Nucleus accumbens (tissue), 56 donors: ENCODE measurements around the gene TMEM140.
"Not testable (repeated sequence)": the region's sequence is repeated elsewhere in the genome, so short reads cannot be mapped to it uniquely, and the experiment has no call there.

Source experiments
- DNase-seq, 56 donors: peaks; one replicate each; lab custom pipeline; 2025; lab: John Stamatoyannopoulos, UW

The TMEM140 gene

GRCh38 chr7:135171581-135172291, 23.9 kb downstream of the TMEM140 start:
- peak in 31 of 56 donors; percentile 12 to 74 (median 37) for DNase-seq

GRCh38 chr7:135173916-135174315, 26.0 kb downstream of the TMEM140 start:
- not testable (repeated sequence) for DNase-seq

- DNase-seq, result no peak
Observed at GRCh38 chr7:135174941-135175340, 27.1 kb downstream of the TMEM140 start.

- no peak for DNase-seq
Observed at GRCh38 chr7:135175931-135176330, 28.1 kb downstream of the TMEM140 start.

- no peak for DNase-seq
Observed at GRCh38 chr7:135177028-135177696, 29.3 kb downstream of the TMEM140 start.

GRCh38 chr7:135178364-135178763, 30.5 kb downstream of the TMEM140 start:
- DNase-seq, result no peak

GRCh38 chr7:135179321-135179925, 31.6 kb downstream of the TMEM140 start:
- DNase-seq, result no peak

GRCh38 chr7:135180122-135180521, 32.2 kb downstream of the TMEM140 start:
- DNase-seq, result no peak

- no peak for DNase-seq
Observed at GRCh38 chr7:135181261-135181928, 33.5 kb downstream of the TMEM140 start.

GRCh38 chr7:135181929-135182678, 34.2 kb downstream of the TMEM140 start:
- DNase-seq, result no peak

GRCh38 chr7:135183478-135183877, 35.6 kb downstream of the TMEM140 start:
- DNase-seq, result no peak

GRCh38 chr7:135184254-135184841, 36.5 kb downstream of the TMEM140 start:
- no peak for DNase-seq

GRCh38 chr7:135185471-135186260, 37.8 kb downstream of the TMEM140 start:
- DNase-seq, result no peak

- no peak for DNase-seq
Observed at GRCh38 chr7:135186261-135186540, 38.3 kb downstream of the TMEM140 start.

GRCh38 chr7:135186841-135187253, 39.0 kb downstream of the TMEM140 start:
- no peak for DNase-seq

GRCh38 chr7:135188298-135188984, 40.6 kb downstream of the TMEM140 start:
- no peak for DNase-seq

GRCh38 chr7:135189221-135189662, 41.4 kb downstream of the TMEM140 start:
- peak in 6 of 56 donors; percentile 23 to 39 (median 30) for DNase-seq

- no peak for DNase-seq
Observed at GRCh38 chr7:135189961-135190360, 42.1 kb downstream of the TMEM140 start.

- DNase-seq, result no peak
Observed at GRCh38 chr7:135190703-135191102, 42.8 kb downstream of the TMEM140 start.
